Loucy (cell line): Measurements from ENCODE around the gene ISLR.

Source experiments
- H2AFZ ChIP-seq: fragments of 200-600 bp; sonication (generic); 2 replicates; pipeline ENCODE4 v1.6.0; 2016; ENCODE audit warnings: antibody characterized with exemption, mild to moderate bottlenecking, low read length, moderate library complexity
- H3F3A ChIP-seq: fragments of 200-600 bp; 2 replicates; pipeline ENCODE4 v1.6.0; 2016; ENCODE audit warnings: antibody characterized with exemption, low read depth, mild to moderate bottlenecking
- H3K27me3 ChIP-seq: fragments of 200-600 bp; sonication (generic); 2 replicates; pipeline ENCODE4 v1.6.1; 2014; ENCODE audit warnings: low read length, mild to moderate bottlenecking; ENCODE audit not compliant: insufficient read depth, poor library complexity, severe bottlenecking
- H3K36me3 ChIP-seq: fragments of 200-600 bp; sonication (generic); 2 replicates; pipeline ENCODE4 v1.6.1; 2016; ENCODE audit warnings: low read length; ENCODE audit not compliant: insufficient read depth
- H3K4me1 ChIP-seq: fragments of 200-600 bp; sonication (generic); 2 replicates; pipeline ENCODE4 v1.5.1; 2014; ENCODE audit warnings: low read length, mild to moderate bottlenecking; ENCODE audit not compliant: insufficient read depth, poor library complexity, severe bottlenecking
- H3K4me2 ChIP-seq: fragments of 200-600 bp; sonication (generic); 2 replicates; pipeline ENCODE4 v1.6.0; 2014; ENCODE audit warnings: antibody characterized with exemption, low read length, low read depth, mild to moderate bottlenecking; ENCODE audit not compliant: poor library complexity, severe bottlenecking
- H3K4me3 ChIP-seq: fragments of 200-600 bp; sonication (generic); 2 replicates; pipeline ENCODE4 v1.5.1; 2014; ENCODE audit warnings: low read length, mild to moderate bottlenecking, mixed read lengths; ENCODE audit not compliant: poor library complexity, severe bottlenecking
- H3K79me2 ChIP-seq: fragments of 200-600 bp; sonication (generic); 2 replicates; pipeline ENCODE4 v1.6.1; 2014; ENCODE audit warnings: low read length; ENCODE audit not compliant: insufficient read depth
- H3K9ac ChIP-seq: fragments of 200-600 bp; sonication (generic); 2 replicates; pipeline ENCODE4 v1.6.0; 2014; ENCODE audit warnings: mild to moderate bottlenecking, low read depth, low read length, moderate library complexity; ENCODE audit not compliant: poor library complexity, severe bottlenecking
- H3K9me2 ChIP-seq: fragments of 200-600 bp; sonication (generic); replicated peaks from 2 replicates; pipeline ENCODE4 v1.6.1; 2016; ENCODE audit warnings: low read depth, low read length, mixed read lengths
- H3K9me3 ChIP-seq: fragments of 200-600 bp; sonication (generic); 2 replicates; pipeline ENCODE4 v1.6.1; 2014; ENCODE audit warnings: mild to moderate bottlenecking, antibody characterized with exemption, low read length, low read depth; ENCODE audit not compliant: insufficient read depth
- H4K20me1 ChIP-seq: fragments of 200-600 bp; sonication (generic); 2 replicates; pipeline ENCODE4 v1.6.0; 2014; ENCODE audit warnings: antibody characterized with exemption, low read length, mild to moderate bottlenecking; ENCODE audit not compliant: insufficient read depth, poor library complexity, severe bottlenecking
- CTCF ChIP-seq: fragments of 200-600 bp; sonication (generic); conservative IDR thresholded peaks from 2 replicates; pipeline ENCODE4 v1.5.1; 2014; ENCODE audit warnings: mild to moderate bottlenecking, antibody characterized with exemption, low read length
- EZH2phosphoT487 ChIP-seq: fragments of 200-600 bp; IDR thresholded peaks from 2 replicates; pipeline ENCODE4 v1.6.1; 2018; ENCODE audit warnings: antibody characterized with exemption, mild to moderate bottlenecking, moderate library complexity, borderline replicate concordance

The ISLR gene

GRCh38 chr15:74129586-74130154 is 43.8 kb upstream of the ISLR start:
- no peak overlapping the region for H3K9ac ChIP-seq
- no peak overlapping the region for H3K4me2 ChIP-seq
- TF ChIP-seq CTCF (no peak), EZH2phosphoT487 (no peak)
- no peaks in the 10 kb centered on the region for H3K4me1 ChIP-seq
- H3K4me3 ChIP-seq: no peak overlapping the region
- H3F3A ChIP-seq: no peaks in the 10 kb centered on the region
- no peak overlapping the region for H2AFZ ChIP-seq
- H4K20me1 ChIP-seq: no peaks in the 10 kb centered on the region
- no peaks in the 10 kb centered on the region for H3K9me3 ChIP-seq
- H3K9me2 ChIP-seq: no peaks in the 10 kb centered on the region
- no peaks in the 10 kb centered on the region for H3K79me2 ChIP-seq
- no peaks in the 10 kb centered on the region for H3K27me3 ChIP-seq
- H3K36me3 ChIP-seq: no peaks in the 10 kb centered on the region

- TF ChIP-seq CTCF: no peak
- TF ChIP-seq EZH2phosphoT487: no peak
- Histone ChIP-seq H2AFZ (no peak within 1 kb of the TSS), H3F3A (no peaks in the 10 kb centered on the region), H4K20me1 (no peaks in the 10 kb centered on the region), H3K79me2 (no peaks in the 10 kb centered on the region), H3K9me3 (no peaks in the 10 kb centered on the region), H3K4me1 (no peaks in the 10 kb centered on the region), H3K9ac (no peak within 1 kb of the TSS), H3K36me3 (no peaks in the 10 kb centered on the region), H3K4me3 (no peak within 1 kb of the TSS), H3K4me2 (no peak within 1 kb of the TSS), H3K27me3 (no peaks in the 10 kb centered on the region), H3K9me2 (no peaks in the 10 kb centered on the region)
Measured at GRCh38 chr15:74130155-74130848, 43.2 kb upstream of the ISLR start, which contains the start of gene ISLR2. TSS of gene ISLR2 (plus strand) at chr15:74130586. CDS start at chr15:74132755, 2,169 bp downstream.

- Histone ChIP-seq H3K4me1 (peaks cover 4% of the 10 kb centered on the region), H3K79me2 (no peaks in the 10 kb centered on the region), H4K20me1 (no peaks in the 10 kb centered on the region), H3K9me3 (no peaks in the 10 kb centered on the region), H3K4me3 (no peak overlapping the region), H3K9ac (no peak overlapping the region), H2AFZ (no peak overlapping the region), H3K4me2 (no peak overlapping the region), H3K36me3 (no peaks in the 10 kb centered on the region), H3F3A (no peaks in the 10 kb centered on the region), H3K27me3 (no peaks in the 10 kb centered on the region), H3K9me2 (no peaks in the 10 kb centered on the region)
- TF ChIP-seq EZH2phosphoT487 (no peak), CTCF (no peak)
Measured at GRCh38 chr15:74130849-74131627, 42.5 kb upstream of the ISLR start.
